ENCODE results near the gene LGALS8. TPM values are rescaled to one million over a fixed set of nuclear protein-coding genes. Genes with fewer than 3 reads are reported as not detected.
A peak's percentile ranks its signal among the peaks of the same experiment; 100 is the strongest.
"Not testable (repeated sequence)": the region's sequence is repeated elsewhere in the genome, so short reads cannot be mapped to it uniquely, and the experiment has no call there.

Gene LGALS8
- total RNA-seq, 4 donors from 2014 or later: 59.2 to 98.2 (median 78.7) TPM

DNA sequence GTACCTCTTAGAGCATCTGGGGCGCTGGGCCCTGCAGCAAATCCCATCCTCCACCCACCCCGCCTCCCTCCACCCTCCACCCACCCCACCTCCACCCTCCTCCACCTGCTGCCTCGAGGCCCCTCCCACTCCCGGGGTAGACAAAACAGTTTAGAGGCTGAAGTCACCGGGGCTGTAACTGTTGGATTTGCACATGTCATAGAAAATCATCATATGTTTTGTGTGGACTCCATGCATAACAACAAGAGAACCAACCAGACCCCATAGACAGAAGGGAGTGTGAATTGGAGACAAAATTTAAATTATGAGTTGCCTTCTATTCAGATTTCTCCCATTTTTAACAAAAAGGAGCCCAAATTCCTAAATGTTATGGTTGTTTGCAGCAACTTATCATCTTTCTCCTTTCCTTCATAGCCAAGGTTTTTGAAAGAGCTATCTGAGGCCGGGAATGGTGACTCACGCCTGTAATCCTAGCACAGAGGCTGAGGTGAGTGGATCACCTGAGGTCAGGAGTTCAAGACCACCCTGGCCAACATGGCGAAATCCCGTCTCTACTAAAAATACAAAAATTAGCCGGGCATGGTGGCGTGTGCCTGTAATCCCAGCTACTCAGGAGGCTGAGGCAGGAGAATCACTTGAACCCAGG lies 28.2 kb upstream of the LGALS8 start:
- Histone ChIP-seq H3K4me3 (no peak overlapping the region), H3K4me1 (no peaks in the 10 kb centered on the region), H3K9me3 (no peaks in the 10 kb centered on the region), H3K36me3 (no peaks in the 10 kb centered on the region), H3K27ac (no peak overlapping the region), H3K27me3 (no peaks in the 10 kb centered on the region)
- DNase-seq: no peak
- TF ChIP-seq CTCF (IDR thresholded peaks at IDR 0.05) (no peak), POLR2A (IDR thresholded peaks at IDR 0.05) (no peak)

DNA sequence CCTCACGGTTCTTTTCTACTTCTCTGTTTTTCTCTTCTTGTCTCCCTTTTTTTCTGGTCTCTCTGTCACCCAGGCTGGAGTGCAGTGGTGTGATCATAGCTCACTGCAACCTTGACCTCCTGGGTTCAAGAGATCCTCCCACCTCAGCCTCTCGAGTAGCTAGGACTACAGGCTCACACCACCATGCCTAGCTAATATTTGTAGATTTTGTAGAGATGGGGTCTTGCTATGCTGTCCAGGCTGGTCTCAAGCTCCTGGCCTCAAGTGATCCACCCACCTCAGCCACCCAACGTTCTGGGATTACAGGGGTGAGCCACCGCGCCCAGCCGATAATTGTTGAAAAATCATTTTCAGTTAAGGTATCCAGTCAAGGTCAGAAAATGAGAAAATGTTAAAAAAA lies 25.9 kb upstream of the LGALS8 start:
- H3K36me3 ChIP-seq: no peaks in the 10 kb centered on the region
- TF ChIP-seq CTCF (IDR thresholded peaks at IDR 0.05) (no peak), POLR2A (IDR thresholded peaks at IDR 0.05) (no peak)

GRCh38 chr1:236501093-236501492 lies 22.7 kb upstream of the LGALS8 start:
- DNase-seq: no peak
- Histone ChIP-seq H3K36me3 (no peaks in the 10 kb centered on the region), H3K27ac (no peak overlapping the region), H3K27me3 (no peaks in the 10 kb centered on the region), H3K9me3 (no peaks in the 10 kb centered on the region), H3K4me3 (no peak overlapping the region), H3K4me1 (no peaks in the 10 kb centered on the region)
- TF ChIP-seq POLR2A (IDR thresholded peaks at IDR 0.05) (no peak), CTCF (IDR thresholded peaks at IDR 0.05) (no peak)

More for the DNA sequence above, 25.9 kb upstream of the LGALS8 start:
- H3K27me3 ChIP-seq: no peaks in the 10 kb centered on the region
- no peaks in the 10 kb centered on the region for H3K9me3 ChIP-seq
- DNase-seq: no peak
- H3K27ac ChIP-seq: no peak overlapping the region
- no peaks in the 10 kb centered on the region for H3K4me1 ChIP-seq
- H3K4me3 ChIP-seq: no peak overlapping the region

DNA sequence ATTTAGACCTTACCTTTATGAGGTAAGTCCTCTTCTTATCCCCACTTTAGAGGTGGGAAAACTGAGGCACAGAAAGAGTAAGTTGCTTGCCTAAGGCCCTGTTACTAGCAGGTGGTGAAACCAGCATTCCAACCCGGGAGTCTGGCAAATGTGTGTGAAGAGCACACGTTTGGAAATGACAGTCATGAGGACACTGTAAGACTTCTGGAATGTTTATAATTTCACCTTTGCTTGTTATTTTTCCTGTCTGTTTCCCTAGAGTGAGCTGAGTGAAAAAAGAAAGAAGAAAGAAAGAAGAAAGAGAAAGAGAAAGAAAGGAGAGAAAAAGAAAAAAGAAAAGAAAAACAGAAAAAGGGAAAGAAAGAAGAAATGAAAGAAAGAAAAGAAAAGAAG lies 21.2 kb upstream of the LGALS8 start:
- H3K4me1 ChIP-seq: no peaks in the 10 kb centered on the region
- no peaks in the 10 kb centered on the region for H3K9me3 ChIP-seq
- no peak for DNase-seq
- no peak overlapping the region for H3K4me3 ChIP-seq
- no peaks in the 10 kb centered on the region for H3K36me3 ChIP-seq
- no peaks in the 10 kb centered on the region for H3K27me3 ChIP-seq
- TF ChIP-seq CTCF (IDR thresholded peaks at IDR 0.05) (no peak), POLR2A (IDR thresholded peaks at IDR 0.05) (no peak)
- no peak overlapping the region for H3K27ac ChIP-seq

- TF ChIP-seq POLR2A (IDR thresholded peaks at IDR 0.05) (no peak), CTCF (IDR thresholded peaks at IDR 0.05) (no peak)
- H3K27me3 ChIP-seq: no peaks in the 10 kb centered on the region
- peak in 1 of 3 donors; percentile 73 for DNase-seq
- H3K27ac ChIP-seq: peak overlapping the region in 1 of 4 donors; percentile 25
- H3K36me3 ChIP-seq: no peaks in the 10 kb centered on the region
- no peaks in the 10 kb centered on the region for H3K9me3 ChIP-seq
- H3K4me3 ChIP-seq: peak overlapping the region in 2 of 4 donors; percentile 32 to 41
- H3K4me1 ChIP-seq: no peaks in the 10 kb centered on the region
Observed at GRCh38 chr1:236502972-236503639, 20.7 kb upstream of the LGALS8 start.

- H3K36me3 ChIP-seq, H3K27ac ChIP-seq, DNase-seq, H3K4me3 ChIP-seq, H3K4me1 ChIP-seq, H3K27me3 ChIP-seq, H3K9me3 ChIP-seq: not testable (repeated sequence)
Observed at GRCh38 chr1:236504338-236504737, 19.4 kb upstream of the LGALS8 start.
